COLO668 (cell line): ENCODE measurements around the gene KLHDC7B.
A peak's percentile ranks its signal among the peaks of the same experiment; 100 is the strongest.

Experiments
- DNase-seq: peaks from one replicate; lab custom pipeline; 2025; ENCODE audit not compliant: unreplicated experiment; lab: John Stamatoyannopoulos, UW

Gene KLHDC7B

DNA sequence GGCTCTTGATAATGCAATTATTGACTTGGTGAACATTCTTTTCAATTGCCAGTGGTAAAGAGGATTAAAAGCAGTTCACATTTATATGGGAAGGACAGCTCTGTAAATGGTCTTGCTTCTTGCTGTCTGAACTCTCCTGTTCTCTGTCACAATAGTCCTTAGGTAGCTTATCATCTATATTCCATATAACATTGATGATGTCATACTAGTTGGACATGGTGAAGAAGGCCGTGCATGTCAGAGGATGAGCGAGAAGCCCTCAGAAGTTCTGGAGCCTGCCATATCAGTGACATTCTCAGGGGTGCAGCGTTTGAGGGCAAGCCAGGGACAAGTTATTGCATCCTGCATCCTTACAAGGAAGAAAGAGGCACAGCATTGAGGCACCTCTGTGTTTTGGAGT is 39.5 kb downstream of the KLHDC7B start:
- DNase-seq: no peak

DNA sequence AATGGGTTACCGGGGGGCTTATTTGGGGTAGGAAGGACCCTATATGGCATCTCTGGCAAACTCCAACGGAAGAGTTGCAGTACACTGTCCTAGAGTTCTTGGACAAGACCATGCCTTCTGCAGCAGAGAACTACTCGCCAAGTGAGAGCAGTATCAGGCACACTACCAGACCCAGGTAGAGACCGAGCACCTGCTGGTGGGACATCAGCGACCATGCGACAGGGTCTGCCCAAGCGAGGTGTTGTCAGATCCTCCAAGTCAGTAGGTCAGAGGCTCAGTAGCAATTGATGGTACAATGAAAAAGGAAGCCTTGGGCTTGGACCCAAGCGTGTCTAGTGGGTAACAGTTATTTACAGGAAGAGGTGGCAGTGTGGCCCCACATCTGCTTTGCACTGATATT is 40.1 kb downstream of the KLHDC7B start:
- DNase-seq: no peak

DNA sequence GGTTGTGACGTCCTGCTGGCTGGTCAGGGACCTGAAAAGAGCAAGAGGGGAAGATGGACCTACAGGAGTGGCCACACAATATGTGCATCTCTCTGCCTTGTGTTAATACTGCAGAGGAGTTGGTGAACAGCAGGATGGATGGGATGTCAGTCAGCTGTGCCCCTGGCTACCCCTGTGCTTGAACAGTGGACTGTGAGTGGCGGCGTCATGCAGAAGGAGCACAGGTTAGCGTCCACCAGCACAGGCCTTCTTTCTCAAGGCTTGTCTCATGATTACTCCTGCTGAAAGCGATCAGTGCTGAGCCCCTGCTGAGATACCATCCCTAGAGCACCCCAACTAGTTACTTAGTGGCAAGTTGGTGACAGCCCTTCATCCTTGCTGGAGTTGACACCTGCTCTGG is 40.7 kb downstream of the KLHDC7B start:
- no peak for DNase-seq

DNA sequence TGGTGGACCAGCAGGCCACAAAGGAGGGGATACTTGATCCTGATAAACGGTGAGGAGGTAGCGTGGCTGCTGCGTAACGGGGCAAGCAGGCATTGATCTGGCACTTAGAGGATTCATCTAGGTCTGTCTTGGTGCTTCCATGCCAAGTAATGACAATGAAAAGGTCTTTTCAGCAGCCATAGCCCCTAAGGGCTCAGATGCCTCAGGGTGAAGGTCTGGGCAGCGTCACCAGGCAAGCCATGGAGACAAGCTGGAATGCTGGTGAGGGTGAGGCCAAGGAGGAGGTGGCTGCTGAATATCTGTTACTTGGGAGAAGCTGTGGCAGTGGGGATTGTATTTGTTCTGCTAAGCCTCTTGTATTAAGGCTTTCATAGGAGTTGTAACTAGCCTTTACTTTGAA is 41.7 kb downstream of the KLHDC7B start:
- no peak for DNase-seq

DNA sequence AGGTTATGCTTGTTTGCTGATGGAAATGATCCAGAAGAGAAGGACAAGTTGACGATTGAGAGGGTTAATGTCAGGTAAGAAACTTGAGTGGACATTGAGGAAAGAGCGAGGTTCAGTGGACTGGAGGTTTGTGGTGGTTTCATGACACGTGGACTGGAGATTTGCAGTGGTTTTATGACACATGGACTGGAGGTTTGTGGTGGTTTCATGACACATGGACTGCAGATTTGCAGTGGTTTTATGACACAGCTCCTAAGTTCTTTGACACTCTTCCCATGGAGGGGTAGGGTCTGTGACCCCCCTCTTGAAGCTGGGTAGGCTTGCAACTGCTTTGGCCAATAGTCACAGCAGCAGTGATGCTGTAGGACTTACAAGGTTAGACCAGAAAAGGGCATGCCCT is 49.5 kb downstream of the KLHDC7B start:
- no peak for DNase-seq

DNA sequence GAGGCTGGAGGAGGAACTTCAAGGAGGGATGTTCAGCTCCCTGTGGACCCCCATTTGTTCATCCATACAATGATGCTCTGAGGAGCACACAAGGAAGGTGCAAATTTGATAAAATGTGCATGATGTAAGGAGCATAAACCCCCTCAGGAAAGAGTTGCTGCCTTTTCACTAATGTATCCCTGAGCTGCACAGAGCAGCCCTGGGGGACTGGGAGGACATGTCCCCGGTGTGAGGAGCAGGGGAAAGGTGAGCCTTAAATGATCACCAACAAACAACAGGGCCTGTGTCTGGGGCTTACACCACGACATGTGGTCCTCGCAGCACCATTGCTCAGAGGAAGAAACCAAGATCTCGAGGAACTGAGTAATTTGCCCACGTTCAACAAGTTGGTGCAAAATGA is 51.4 kb downstream of the KLHDC7B start:
- DNase-seq: no peak

DNA sequence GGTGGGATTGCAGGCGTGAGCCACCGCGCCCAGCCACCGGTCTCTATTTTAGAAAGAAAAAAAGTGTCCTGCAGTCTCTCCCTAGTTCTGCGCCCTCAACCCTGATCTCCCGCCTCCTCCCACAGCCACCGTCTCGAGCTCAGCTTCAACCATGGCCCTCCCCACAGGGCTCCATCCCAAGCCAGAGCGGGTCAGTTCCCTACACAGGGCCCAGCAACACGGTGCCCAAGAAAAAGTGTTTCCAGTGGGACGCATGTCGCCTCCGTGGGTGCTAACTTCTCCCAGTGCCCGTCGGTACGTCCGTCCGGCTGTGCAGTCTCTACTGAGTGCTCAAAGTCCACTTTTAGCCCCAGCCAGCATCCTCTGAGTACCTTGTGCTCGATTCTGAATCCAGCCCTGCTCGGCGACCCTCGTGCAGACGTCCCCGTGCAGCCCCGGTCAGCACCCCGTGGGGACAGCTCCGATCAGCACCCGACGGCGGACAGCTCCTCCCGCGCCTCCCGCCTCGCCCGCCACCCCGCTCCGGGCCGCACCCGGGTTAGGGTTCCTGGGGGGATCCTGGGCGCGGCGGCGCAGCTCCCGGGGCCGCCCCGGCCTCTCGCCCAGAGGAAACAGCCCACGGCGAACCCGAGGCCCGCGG is 54.2 kb downstream of the KLHDC7B start:
- DNase-seq: peak; percentile 34

DNA sequence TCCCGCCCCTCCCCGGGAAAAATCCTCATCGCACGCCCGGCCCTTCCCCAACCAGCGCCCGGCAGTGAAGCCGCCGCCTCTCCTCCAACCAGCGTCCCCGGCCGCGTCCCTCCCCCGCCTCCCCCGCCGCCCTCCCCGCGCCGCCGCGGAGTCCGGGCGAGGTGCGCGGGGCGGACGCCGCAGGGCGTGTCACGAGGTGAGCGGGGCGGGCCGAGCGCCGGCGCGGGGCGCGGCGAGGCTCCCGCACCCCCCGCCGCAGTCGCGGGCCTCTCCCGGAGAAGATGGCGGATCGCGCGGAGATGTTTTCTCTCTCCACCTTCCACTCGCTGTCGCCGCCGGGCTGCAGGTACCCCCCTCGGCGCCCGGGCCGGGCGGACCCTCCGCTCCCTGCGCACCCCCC is 54.8 kb downstream of the KLHDC7B start, which contains the start of gene MAPK8IP2:
Gene MAPK8IP2 (plus strand): TSS at position 256 of the 400 bp plus-strand sequence. CDS start 26 bp downstream, at position 282.
- DNase-seq: peak; percentile 65
